ENCODE measurements around the gene EXOG.

Gene EXOG

DNA sequence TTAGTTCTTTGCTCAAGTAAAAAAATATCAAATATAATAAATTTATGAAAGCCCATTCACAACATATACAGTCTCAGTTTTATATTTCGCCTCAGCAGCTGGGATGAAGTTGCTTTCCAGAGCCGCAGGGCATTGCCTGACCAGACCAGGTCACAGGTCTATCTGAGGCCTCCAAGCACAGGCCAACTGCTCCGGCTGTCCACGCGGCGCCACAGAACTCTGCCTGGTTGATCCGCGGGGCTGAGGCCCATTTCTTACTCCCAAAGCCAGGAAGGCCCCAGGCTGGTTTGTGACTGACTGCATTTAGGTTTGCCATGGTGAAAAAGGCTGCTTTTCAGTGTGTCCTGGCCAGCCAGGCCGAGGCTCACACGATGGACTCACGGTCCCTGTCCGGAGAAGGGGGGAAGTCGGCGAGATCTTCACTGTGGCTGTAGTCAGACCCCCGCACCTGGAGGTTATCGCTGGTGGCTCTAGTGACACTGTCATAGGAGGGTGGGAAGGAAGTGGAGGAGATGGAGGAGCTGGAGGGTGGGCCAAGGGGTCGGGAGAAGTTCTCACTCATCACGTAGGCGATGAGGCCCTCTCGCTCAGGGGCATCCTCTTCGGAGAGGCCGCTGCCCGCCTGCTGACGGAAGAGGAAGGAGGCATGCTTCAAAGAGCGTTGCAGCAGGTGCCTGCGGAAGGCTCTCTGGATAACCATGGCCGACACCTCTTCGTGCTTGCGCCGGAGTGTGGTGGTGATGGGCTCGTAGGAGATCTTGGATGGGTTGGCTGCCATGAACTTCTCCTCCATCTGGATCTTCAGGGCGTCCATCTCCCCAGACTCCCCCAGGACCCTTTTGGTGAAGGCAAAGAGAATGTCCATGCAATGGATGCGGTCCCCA, 54.1 kb downstream of the EXOG start:
- no peak overlapping the region for H3K27ac Mint-ChIP-seq
- no peak for DNase-seq

DNA sequence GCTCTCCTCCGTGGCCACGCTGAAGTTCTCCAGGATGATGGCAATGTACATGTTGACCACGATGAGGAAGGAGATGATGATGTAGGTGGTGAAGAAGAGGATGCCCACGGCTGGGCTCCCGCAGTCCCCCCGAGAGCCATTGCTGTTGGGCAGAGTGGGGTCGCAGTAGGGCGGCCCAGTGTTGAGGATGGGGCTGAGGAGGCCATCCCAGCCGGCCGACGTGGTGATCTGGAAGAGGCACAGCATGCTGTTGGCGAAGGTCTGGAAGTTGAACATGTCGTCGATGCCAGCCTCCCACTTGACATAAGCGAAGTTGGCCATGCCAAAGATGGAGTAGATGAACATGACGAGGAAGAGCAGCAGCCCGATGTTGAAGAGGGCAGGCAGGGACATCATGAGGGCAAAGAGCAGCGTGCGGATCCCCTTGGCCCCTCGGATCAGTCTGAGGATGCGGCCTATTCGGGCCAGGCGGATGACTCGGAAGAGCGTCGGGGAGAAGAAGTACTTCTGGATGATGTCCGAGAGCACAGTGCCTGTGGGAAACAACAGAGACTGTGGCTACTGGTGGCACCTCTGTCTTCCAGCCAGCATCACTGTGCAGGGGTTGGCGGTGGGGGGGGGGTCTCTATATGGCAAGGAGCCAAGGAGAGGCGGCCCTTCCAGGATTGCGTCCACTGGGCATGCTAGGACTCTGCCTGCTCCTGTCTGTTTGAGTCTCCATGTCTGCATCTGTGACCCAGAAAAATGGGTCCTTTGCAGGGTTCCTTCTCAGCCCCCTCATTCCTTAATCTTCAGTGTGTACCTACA, 55.1 kb downstream of the EXOG start:
- TF ChIP-seq, protein P1, sequence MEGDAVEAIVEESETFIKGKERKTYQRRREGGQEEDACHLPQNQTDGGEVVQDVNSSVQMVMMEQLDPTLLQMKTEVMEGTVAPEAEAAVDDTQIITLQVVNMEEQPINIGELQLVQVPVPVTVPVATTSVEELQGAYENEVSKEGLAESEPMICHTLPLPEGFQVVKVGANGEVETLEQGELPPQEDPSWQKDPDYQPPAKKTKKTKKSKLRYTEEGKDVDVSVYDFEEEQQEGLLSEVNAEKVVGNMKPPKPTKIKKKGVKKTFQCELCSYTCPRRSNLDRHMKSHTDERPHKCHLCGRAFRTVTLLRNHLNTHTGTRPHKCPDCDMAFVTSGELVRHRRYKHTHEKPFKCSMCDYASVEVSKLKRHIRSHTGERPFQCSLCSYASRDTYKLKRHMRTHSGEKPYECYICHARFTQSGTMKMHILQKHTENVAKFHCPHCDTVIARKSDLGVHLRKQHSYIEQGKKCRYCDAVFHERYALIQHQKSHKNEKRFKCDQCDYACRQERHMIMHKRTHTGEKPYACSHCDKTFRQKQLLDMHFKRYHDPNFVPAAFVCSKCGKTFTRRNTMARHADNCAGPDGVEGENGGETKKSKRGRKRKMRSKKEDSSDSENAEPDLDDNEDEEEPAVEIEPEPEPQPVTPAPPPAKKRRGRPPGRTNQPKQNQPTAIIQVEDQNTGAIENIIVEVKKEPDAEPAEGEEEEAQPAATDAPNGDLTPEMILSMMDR (IDR thresholded peaks at IDR 0.05) = no peak
- Mint-ChIP-seq H3K4me3 (no peak overlapping the region), H3K27me3 (ENCODE audit: low read depth, poor library complexity) (peaks cover 24% of the 10 kb centered on the region), H3K9me3 (peaks cover 7% of the 10 kb centered on the region), H3K4me1 (no peaks in the 10 kb centered on the region), H3K27ac (no peak overlapping the region), H3K36me3 (ENCODE audit: low read depth) (peaks cover 14% of the 10 kb centered on the region)
- DNase-seq = no peak

More for the DNA sequence above, 54.1 kb downstream of the EXOG start:
- peaks cover 14% of the 10 kb centered on the region for H3K36me3 Mint-ChIP-seq (ENCODE audit: low read depth)
- H3K9me3 Mint-ChIP-seq = peaks cover 7% of the 10 kb centered on the region
- H3K4me1 Mint-ChIP-seq = peaks cover 7% of the 10 kb centered on the region
- no peak overlapping the region for H3K4me3 Mint-ChIP-seq
- peaks cover 25% of the 10 kb centered on the region for H3K27me3 Mint-ChIP-seq (ENCODE audit: low read depth, poor library complexity)
- TF ChIP-seq, protein P1 (IDR thresholded peaks at IDR 0.05) = no peak

GRCh38 chr3:38552364-38552763, 56.2 kb downstream of the EXOG start:
- no peak for DNase-seq
- peaks cover 7% of the 10 kb centered on the region for H3K9me3 Mint-ChIP-seq
- H3K4me1 Mint-ChIP-seq = no peaks in the 10 kb centered on the region
- H3K4me3 Mint-ChIP-seq = no peak overlapping the region
- H3K36me3 Mint-ChIP-seq (ENCODE audit: low read depth) = peaks cover 14% of the 10 kb centered on the region
- peaks cover 21% of the 10 kb centered on the region for H3K27me3 Mint-ChIP-seq (ENCODE audit: low read depth, poor library complexity)
- TF ChIP-seq, protein P1 (IDR thresholded peaks at IDR 0.05) = no peak
- H3K27ac Mint-ChIP-seq = no peak overlapping the region

GRCh38 chr3:38553071-38553470, 56.9 kb downstream of the EXOG start:
- TF ChIP-seq, protein P1 (IDR thresholded peaks at IDR 0.05) = no peak
- DNase-seq = no peak
- Mint-ChIP-seq H3K36me3 (ENCODE audit: low read depth) (peaks cover 14% of the 10 kb centered on the region), H3K27me3 (ENCODE audit: low read depth, poor library complexity) (peaks cover 17% of the 10 kb centered on the region), H3K27ac (no peak overlapping the region), H3K4me1 (no peaks in the 10 kb centered on the region), H3K4me3 (no peak overlapping the region), H3K9me3 (peaks cover 7% of the 10 kb centered on the region)

- Mint-ChIP-seq H3K4me1 (no peaks in the 10 kb centered on the region), H3K27ac (no peak overlapping the region), H3K4me3 (no peak overlapping the region), H3K27me3 (ENCODE audit: low read depth, poor library complexity) (peaks cover 23% of the 10 kb centered on the region), H3K36me3 (ENCODE audit: low read depth) (peaks cover 14% of the 10 kb centered on the region), H3K9me3 (peaks cover 7% of the 10 kb centered on the region)
- DNase-seq = no peak
- TF ChIP-seq, protein P1 (IDR thresholded peaks at IDR 0.05) = no peak
Measured at GRCh38 chr3:38554127-38554827, 58.1 kb downstream of the EXOG start.
